Psoas muscle (tissue), 7 donors: ENCODE results near the gene MYH2. TPM values are rescaled to one million over a fixed set of nuclear protein-coding genes. Genes with fewer than 3 reads are reported as not detected.

Experiments used
- polyA plus RNA-seq, 3 donors: library from polyadenylated mRNA; stranded (reverse); fragments of 200-250 nt; gene quantifications; one replicate each; pipeline ENCODE4 v1.2.3, GENCODE V29; 2013
- total RNA-seq, 4 donors: library from RNA; stranded (reverse); fragmentation: NEBNext Ultra II Directional in 2 of 4; extraction: Animal tissue kit (Norgen Biotek cat#: 25700) in 2 of 4; gene quantifications; one replicate each; pipeline versions ENCODE4 v1.2.1 to v1.2.4, GENCODE V29; 2021 to 2023
- donor health status: healthy with polysubstance abuse.
- donor health status: DM: no; HTN: no; CAD: no; lungs with moderate emphysema.
- donor health status: Bipolar disorder and iron deficiency.
- donor health status: healthy.
- donor health status: DM: no; HTN: no; CAD: no.
- donor health status: DM: no; HTN: no; CAD: no.
- donor health status: DM: yes; HTN: yes; CAD: no.

The MYH2 gene
- total and polyA plus RNA-seq, 7 donors: 263 to 20,190 (median 1,903) TPM

Other genes starting within 250 kb of the MYH2 start
- gene MYH13, start 176.7 kb downstream of the MYH2 start, total RNA-seq: under 1 TPM; 0.07 to 0.11 (median 0.08) TPM
- under 1 TPM; 0.01 to 0.04 (median 0.03) TPM for gene MYH13, start 176.7 kb downstream of the MYH2 start, polyA plus RNA-seq
- gene MYH8, start 127.7 kb downstream of the MYH2 start, total RNA-seq: 10 to 100 TPM in 1 of 4 donors, 1 to 10 TPM in 2, under 1 TPM in 1; 0.32 to 17.3 (median 5.1) TPM
- under 1 TPM; 0.21 to 0.34 (median 0.33) TPM for gene MYH8, start 127.7 kb downstream of the MYH2 start, polyA plus RNA-seq
- under 1 TPM; 0.18 to 0.54 (median 0.37) TPM for gene MYH4, start 80.1 kb downstream of the MYH2 start, total RNA-seq
- gene MYH4, start 80.1 kb downstream of the MYH2 start, polyA plus RNA-seq: under 1 TPM in 2 of 3 donors, not detected in 1; 0.06 to 0.18 TPM
- gene MYH1, start 31.1 kb downstream of the MYH2 start, total RNA-seq: 1,000 to 10,000 TPM in 2 of 4 donors, 100 to 1,000 TPM in 2; 166 to 3,329 (median 1,836) TPM
- gene MYH1, start 31.1 kb downstream of the MYH2 start, polyA plus RNA-seq: 1,000 to 10,000 TPM in 2 of 3 donors, 10 to 100 TPM in 1; 61.5 to 1,446 (median 1,180) TPM
- gene MYH3, start 107.7 kb upstream of the MYH2 start, total RNA-seq: 100 to 1,000 TPM in 1 of 4 donors, 10 to 100 TPM in 1, 1 to 10 TPM in 2; 5.8 to 261 (median 34.6) TPM
- gene MYH3, start 107.7 kb upstream of the MYH2 start, polyA plus RNA-seq: 1 to 10 TPM; 1.9 to 5.4 (median 2.1) TPM
- gene SCO1, start 147.9 kb upstream of the MYH2 start, total RNA-seq: 10 to 100 TPM; 25.9 to 36.1 (median 27.5) TPM
- gene SCO1, start 147.9 kb upstream of the MYH2 start, polyA plus RNA-seq: 10 to 100 TPM; 17.5 to 38.9 (median 28.6) TPM
- gene ADPRM, start 147.9 kb upstream of the MYH2 start, total RNA-seq: 10 to 100 TPM in 2 of 4 donors, 1 to 10 TPM in 2; 8.9 to 15.8 (median 10.6) TPM
- gene ADPRM, start 147.9 kb upstream of the MYH2 start, polyA plus RNA-seq: 10 to 100 TPM; 10.6 to 14.6 (median 13.7) TPM
- gene TMEM220, start 180.4 kb upstream of the MYH2 start, total RNA-seq: 1 to 10 TPM; 4.2 to 8.9 (median 6.5) TPM
- 1 to 10 TPM; 3.4 to 4.9 (median 3.6) TPM for gene TMEM220, start 180.4 kb upstream of the MYH2 start, polyA plus RNA-seq